Lower leg skin (tissue), 3 donors: ENCODE results near the gene TBATA.

ENCODE experiments used
- POLR2A ChIP-seq, 2 donors: fragments of 450-650 bp; IDR thresholded peaks; one replicate each; pipeline ENCODE4 v1.6.1; 2016 to 2017; ENCODE audit warnings: antibody characterized with exemption in 2 of 2, mild to moderate bottlenecking in 1 of 2, moderate library complexity in 1 of 2
- TF ChIP-seq, protein P1 (sequence below), 3 donors: fragments of 450-650 bp; IDR thresholded peaks; one replicate each; pipeline ENCODE4 v1.5.1; 2016; ENCODE audit warnings: antibody characterized with exemption in 3 of 3, mild to moderate bottlenecking in 3 of 3, moderate library complexity in 2 of 3

DNA sequence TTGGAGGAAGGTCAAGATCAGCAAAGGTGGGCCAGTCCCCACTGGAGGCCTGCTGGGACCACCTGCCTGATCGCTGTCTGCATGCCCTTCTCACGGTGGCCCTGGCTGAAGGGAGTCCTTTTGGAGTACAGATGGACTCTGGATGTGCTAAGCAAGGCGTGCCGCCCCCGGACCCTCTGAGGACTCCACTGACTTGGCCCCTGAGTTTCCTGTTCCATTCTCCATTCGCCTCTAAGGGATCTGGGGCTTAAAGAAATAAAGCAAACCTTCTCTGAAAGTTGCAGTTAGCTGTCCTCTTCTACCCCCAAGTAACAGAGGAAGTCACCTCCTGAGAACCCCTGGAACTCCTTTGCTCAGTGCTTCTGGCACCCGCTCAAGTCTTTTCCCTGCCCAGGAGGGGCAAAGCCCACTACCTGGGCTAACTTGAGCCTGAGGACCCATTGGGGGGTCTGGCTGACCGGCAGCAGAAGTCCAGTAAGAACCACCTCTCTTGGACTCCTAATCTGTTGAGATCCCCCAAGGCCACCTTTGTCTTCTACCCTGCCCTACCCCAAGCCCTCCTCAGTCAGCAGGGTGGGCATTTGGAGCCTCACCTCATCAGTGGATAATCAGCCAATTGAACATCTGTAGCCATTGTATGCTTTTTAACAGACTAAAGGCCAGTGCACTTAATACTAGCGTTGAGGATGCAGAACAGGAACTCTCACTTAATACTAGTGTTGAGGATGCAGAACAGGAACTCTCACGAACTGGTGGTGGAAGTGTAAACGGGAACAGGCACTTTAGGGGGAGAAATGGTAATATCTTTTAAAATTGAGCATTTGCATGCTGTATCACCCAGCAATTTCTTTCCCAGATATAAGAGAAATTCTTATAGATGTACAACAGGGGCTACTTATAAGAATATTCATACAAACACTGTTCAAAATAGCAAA, 2.2 kb downstream of the TBATA start:
- TF ChIP-seq, protein P1, sequence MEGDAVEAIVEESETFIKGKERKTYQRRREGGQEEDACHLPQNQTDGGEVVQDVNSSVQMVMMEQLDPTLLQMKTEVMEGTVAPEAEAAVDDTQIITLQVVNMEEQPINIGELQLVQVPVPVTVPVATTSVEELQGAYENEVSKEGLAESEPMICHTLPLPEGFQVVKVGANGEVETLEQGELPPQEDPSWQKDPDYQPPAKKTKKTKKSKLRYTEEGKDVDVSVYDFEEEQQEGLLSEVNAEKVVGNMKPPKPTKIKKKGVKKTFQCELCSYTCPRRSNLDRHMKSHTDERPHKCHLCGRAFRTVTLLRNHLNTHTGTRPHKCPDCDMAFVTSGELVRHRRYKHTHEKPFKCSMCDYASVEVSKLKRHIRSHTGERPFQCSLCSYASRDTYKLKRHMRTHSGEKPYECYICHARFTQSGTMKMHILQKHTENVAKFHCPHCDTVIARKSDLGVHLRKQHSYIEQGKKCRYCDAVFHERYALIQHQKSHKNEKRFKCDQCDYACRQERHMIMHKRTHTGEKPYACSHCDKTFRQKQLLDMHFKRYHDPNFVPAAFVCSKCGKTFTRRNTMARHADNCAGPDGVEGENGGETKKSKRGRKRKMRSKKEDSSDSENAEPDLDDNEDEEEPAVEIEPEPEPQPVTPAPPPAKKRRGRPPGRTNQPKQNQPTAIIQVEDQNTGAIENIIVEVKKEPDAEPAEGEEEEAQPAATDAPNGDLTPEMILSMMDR (IDR thresholded peaks at IDR 0.05), result no peak
- no peak for TF ChIP-seq POLR2A (IDR thresholded peaks at IDR 0.05)
